ENCODE results near the gene UFSP2. TPM values are rescaled to one million over a fixed set of nuclear protein-coding genes. Genes with fewer than 3 reads are reported as not detected.

The UFSP2 gene
- total and polyA plus RNA-seq, 4 donors = 13.6 to 48.8 (median 21.9) TPM

- no peak for TF ChIP-seq CTCF (IDR thresholded peaks at IDR 0.05; ENCODE audit: control extremely low read depth, extremely low read depth)
- DNase-seq (peak in 2 of 3 donors; percentile 94 to 96), ATAC-seq (ENCODE audit: insufficient read depth, low FRiP score) (no peak)
- H3K27ac ChIP-seq (ENCODE audit: low read depth in 1 of 2, low read length in 1 of 2) = peak within 1 kb of the TSS; percentile 94 to 100
- no peaks in the 10 kb centered on the region for H3K27me3 ChIP-seq (ENCODE audit: control insufficient read depth in 3 of 3, insufficient read depth in 3 of 3, low read length in 2 of 3)
- H3K4me3 ChIP-seq = peak within 1 kb of the TSS; percentile 56
- peak within 1 kb of the TSS; percentile 82 to 84 for H3K9ac ChIP-seq (ENCODE audit: insufficient read depth in 1 of 2, low read length in 2 of 2)
- H3K4me1 ChIP-seq (ENCODE audit: control insufficient read depth in 5 of 5, insufficient read depth in 5 of 5, low read length in 5 of 5) = peaks cover 0 to 15% (median 9%) of the 10 kb centered on the region in 5 donors
- peaks cover 0 to 13% (median 10%) of the 10 kb centered on the region in 4 donors for H3K36me3 ChIP-seq (ENCODE audit: control insufficient read depth in 4 of 4, insufficient read depth in 4 of 4, low read length in 4 of 4)
- WGBS, 2 donors = 4 to 9% methylated on average over 12 of the region's 12 CpGs
- no peaks in the 10 kb centered on the region for H3K9me3 ChIP-seq (ENCODE audit: control insufficient read depth in 4 of 4, insufficient read depth in 3 of 4, low read length in 3 of 4)
Observed at GRCh38 chr4:185395238-185395955, 30.4 kb downstream of the UFSP2 start, which contains the start of gene LRP2BP. TSS of gene LRP2BP (minus strand) at chr4:185395924. CDS start at chr4:185378186, 17,738 bp downstream.

DNA sequence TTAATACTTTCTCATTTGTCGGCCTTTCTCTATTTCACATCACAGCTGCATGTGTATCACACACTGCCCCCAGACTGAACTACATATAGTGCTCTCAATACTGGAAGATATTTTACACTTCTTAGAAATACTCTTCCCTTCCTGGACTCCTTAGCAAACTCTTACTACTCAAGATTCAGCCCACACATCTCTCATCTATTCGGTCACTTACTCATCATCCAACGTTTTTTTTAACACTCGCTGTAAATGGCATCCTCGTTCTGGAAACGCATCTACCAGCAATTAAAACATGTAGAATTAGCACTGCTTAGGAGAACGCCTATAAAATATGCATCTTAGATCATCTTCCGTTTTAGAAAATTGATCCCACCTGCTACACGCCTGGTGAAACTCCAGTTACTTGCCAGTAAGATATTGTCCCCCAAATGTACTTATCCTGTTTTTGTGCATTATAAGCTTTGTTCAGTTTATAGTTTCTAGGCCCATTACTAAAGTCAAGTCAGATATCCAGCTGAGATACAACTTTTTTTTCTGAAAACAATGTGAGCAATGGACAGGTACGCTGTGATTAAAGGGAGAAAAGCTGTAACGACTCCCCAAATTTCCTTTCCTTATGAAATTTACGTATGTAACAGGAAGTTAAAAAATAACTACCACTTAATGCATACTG is 31.1 kb downstream of the UFSP2 start:
- no peak overlapping the region for H3K4me3 ChIP-seq
- peak overlapping the region in 1 of 2 donors; percentile 100 for H3K27ac ChIP-seq (ENCODE audit: low read depth in 1 of 2, low read length in 1 of 2)
- no peak for ATAC-seq (ENCODE audit: insufficient read depth, low FRiP score)
- H3K9me3 ChIP-seq (ENCODE audit: control insufficient read depth in 4 of 4, insufficient read depth in 3 of 4, low read length in 3 of 4) = no peaks in the 10 kb centered on the region
- H3K27me3 ChIP-seq (ENCODE audit: control insufficient read depth in 3 of 3, insufficient read depth in 3 of 3, low read length in 2 of 3) = no peaks in the 10 kb centered on the region
- no peak for TF ChIP-seq CTCF (IDR thresholded peaks at IDR 0.05; ENCODE audit: control extremely low read depth, extremely low read depth)
- peak overlapping the region in 1 of 2 donors; percentile 19 for H3K9ac ChIP-seq (ENCODE audit: insufficient read depth in 1 of 2, low read length in 2 of 2)
- WGBS, 2 donors = 52 to 53% methylated on average over 12 of the region's 12 CpGs
- DNase-seq = no peak
- H3K36me3 ChIP-seq (ENCODE audit: control insufficient read depth in 4 of 4, insufficient read depth in 4 of 4, low read length in 4 of 4) = peaks cover 0 to 9% (median 5%) of the 10 kb centered on the region in 4 donors
- peaks cover 0 to 15% (median 9%) of the 10 kb centered on the region in 5 donors for H3K4me1 ChIP-seq (ENCODE audit: control insufficient read depth in 5 of 5, insufficient read depth in 5 of 5, low read length in 5 of 5)

- DNase-seq (no peak), ATAC-seq (ENCODE audit: insufficient read depth, low FRiP score) (no peak)
- H3K4me1 ChIP-seq (ENCODE audit: control insufficient read depth in 5 of 5, insufficient read depth in 5 of 5, low read length in 5 of 5) = peaks cover 0 to 8% (median 5%) of the 10 kb centered on the region in 5 donors
- no peaks in the 10 kb centered on the region for H3K27me3 ChIP-seq (ENCODE audit: control insufficient read depth in 3 of 3, insufficient read depth in 3 of 3, low read length in 2 of 3)
- peaks cover 0 to 7% (median under 1%) of the 10 kb centered on the region in 4 donors for H3K36me3 ChIP-seq (ENCODE audit: control insufficient read depth in 4 of 4, insufficient read depth in 4 of 4, low read length in 4 of 4)
- TF ChIP-seq CTCF (IDR thresholded peaks at IDR 0.05; ENCODE audit: control extremely low read depth, extremely low read depth) = no peak
- H3K9me3 ChIP-seq (ENCODE audit: control insufficient read depth in 4 of 4, insufficient read depth in 3 of 4, low read length in 3 of 4) = no peaks in the 10 kb centered on the region
- no peak overlapping the region for H3K27ac ChIP-seq (ENCODE audit: low read depth in 1 of 2, low read length in 1 of 2)
- no peak overlapping the region for H3K9ac ChIP-seq (ENCODE audit: insufficient read depth in 1 of 2, low read length in 2 of 2)
- 79 to 85% methylated on average over 1 of the region's 1 CpG for WGBS, 2 donors
- no peak overlapping the region for H3K4me3 ChIP-seq
Observed at GRCh38 chr4:185392156-185392555, 33.6 kb downstream of the UFSP2 start.

All from lung (tissue), 12 donors.